Osteoblast (primary cell): Measurements from ENCODE around the gene CHCHD1. TPM values are rescaled to one million over a fixed set of nuclear protein-coding genes. Genes with fewer than 3 reads are reported as not detected.

Experiments used
- DNase-seq: peaks from one replicate; pipeline ENCODE4 v3.0.0; 2011; ENCODE audit warnings: low spot score, mixed read lengths; ENCODE audit not compliant: insufficient read length; ENCODE audit errors: missing footprints
- H2AFZ ChIP-seq: 2 replicates; pipeline ENCODE4 v1.6.0; 2011; ENCODE audit warnings: mild to moderate bottlenecking, low read length
- H3K27ac ChIP-seq: 2 replicates; pipeline ENCODE4 v1.5.1; 2011; ENCODE audit warnings: mild to moderate bottlenecking, low read depth, low read length, moderate library complexity
- H3K27me3 ChIP-seq: 2 replicates; pipeline ENCODE4 v1.6.0; 2012; ENCODE audit warnings: mild to moderate bottlenecking, control low read depth, inconsistent platforms, low read length, moderate library complexity; ENCODE audit not compliant: insufficient read depth
- H3K36me3 ChIP-seq: 2 replicates; pipeline ENCODE4 v1.5.1; 2011; ENCODE audit warnings: mild to moderate bottlenecking, low read length, control low read depth, moderate library complexity; ENCODE audit not compliant: insufficient read depth
- H3K4me1 ChIP-seq: 2 replicates; pipeline ENCODE4 v1.5.1; 2011; ENCODE audit warnings: mild to moderate bottlenecking, low read length, control low read depth, moderate library complexity; ENCODE audit not compliant: insufficient read depth
- H3K4me2 ChIP-seq: 2 replicates; pipeline ENCODE4 v1.6.0; 2011; ENCODE audit warnings: mild to moderate bottlenecking, low read length; ENCODE audit not compliant: insufficient read depth
- H3K4me3 ChIP-seq: fragments of 200-600 bp; sonication (generic); 3 replicates; pipeline ENCODE4 v1.5.1; 2012; ENCODE audit warnings: mild to moderate bottlenecking, low read length, inconsistent platforms; ENCODE audit not compliant: insufficient read depth
- H3K79me2 ChIP-seq: 2 replicates; pipeline ENCODE4 v1.6.0; 2012; ENCODE audit warnings: mild to moderate bottlenecking, low read length, control low read depth, inconsistent platforms; ENCODE audit not compliant: insufficient read depth
- H3K9me3 ChIP-seq: 2 replicates; pipeline ENCODE4 v1.5.1; 2011; ENCODE audit warnings: low read depth, low read length, control low read depth
- H4K20me1 ChIP-seq: 2 replicates; pipeline ENCODE4 v1.6.0; 2012; ENCODE audit warnings: mild to moderate bottlenecking, low read length, control low read depth; ENCODE audit not compliant: insufficient read depth
- CTCF ChIP-seq: IDR thresholded peaks from 2 replicates; pipeline ENCODE4 v1.5.1; 2011; ENCODE audit warnings: mild to moderate bottlenecking, low read depth, low read length, moderate library complexity; ENCODE audit errors: extremely low read depth
- total RNA-seq: library from RNA; depleted of rRNA; stranded (reverse); fragments of >200 nt; gene quantifications from 2 replicates; pipeline ENCODE4 v1.2.3, GENCODE V29; 2012

The CHCHD1 gene
- total RNA-seq, 1 donor: 12.7 TPM

DNA sequence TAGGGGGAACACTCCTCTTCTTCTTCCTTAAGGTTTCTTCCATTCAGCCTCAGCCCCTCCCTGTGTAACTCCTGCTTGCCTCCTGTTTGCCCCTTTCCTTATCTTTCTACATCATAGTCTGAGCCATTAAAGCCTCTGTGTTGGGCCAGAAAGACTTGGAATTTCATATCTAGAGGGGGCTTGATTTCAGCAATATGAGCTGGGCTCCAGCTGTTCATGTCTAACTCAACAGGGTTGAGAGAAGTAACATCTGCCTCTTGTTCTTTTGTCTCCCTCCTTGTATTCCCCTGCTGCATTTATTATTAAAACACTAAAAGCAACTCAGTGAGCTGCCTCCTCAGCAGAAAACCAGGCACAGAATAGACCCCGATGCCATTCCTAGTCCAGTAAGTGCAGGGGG lies 20.1 kb upstream of the CHCHD1 start:
- peaks cover 51% of the 10 kb centered on the region for H4K20me1 ChIP-seq

GRCh38 chr10:73762915-73763314 lies 18.9 kb upstream of the CHCHD1 start:
- no peak overlapping the region for H2AFZ ChIP-seq
- TF ChIP-seq CTCF: no peak
- no peaks in the 10 kb centered on the region for H3K9me3 ChIP-seq
- peak; percentile 85 for DNase-seq
- peaks cover 6% of the 10 kb centered on the region for H3K4me1 ChIP-seq
- H4K20me1 ChIP-seq: peaks cover 51% of the 10 kb centered on the region
- H3K79me2 ChIP-seq: peaks cover 43% of the 10 kb centered on the region
- H3K36me3 ChIP-seq: peaks cover 93% of the 10 kb centered on the region
- no peak overlapping the region for H3K4me3 ChIP-seq
- H3K27me3 ChIP-seq: no peaks in the 10 kb centered on the region
- H3K4me2 ChIP-seq: no peak overlapping the region
- no peak overlapping the region for H3K27ac ChIP-seq

More for the DNA sequence above, 20.1 kb upstream of the CHCHD1 start:
- Histone ChIP-seq H3K4me3 (no peak overlapping the region), H3K4me2 (no peak overlapping the region), H3K36me3 (peaks cover 83% of the 10 kb centered on the region), H3K9me3 (no peaks in the 10 kb centered on the region), H2AFZ (no peak overlapping the region), H3K79me2 (peaks cover 50% of the 10 kb centered on the region), H3K27me3 (no peaks in the 10 kb centered on the region), H3K27ac (no peak overlapping the region), H3K4me1 (peaks cover 6% of the 10 kb centered on the region)
- DNase-seq: no peak
- no peak for TF ChIP-seq CTCF

DNA sequence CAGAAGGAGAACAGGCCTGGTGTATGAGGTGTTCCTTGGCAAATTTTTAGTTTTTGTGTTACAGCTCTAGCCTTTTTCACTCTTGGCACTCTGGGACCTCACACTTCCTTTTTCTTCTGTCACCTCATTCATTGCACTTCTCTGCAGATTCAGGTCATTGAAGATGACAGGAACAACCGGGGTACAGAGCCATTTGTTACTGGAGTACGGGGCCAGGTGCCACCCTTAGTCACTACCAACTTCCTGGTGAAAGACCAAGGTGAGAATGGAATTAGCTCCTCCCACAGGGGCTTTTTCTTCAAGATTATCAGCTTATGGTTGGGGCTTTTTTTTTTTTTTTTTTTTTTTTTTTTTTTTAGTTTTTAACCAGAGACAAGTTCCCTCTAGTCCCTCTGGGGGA lies 18.5 kb upstream of the CHCHD1 start:
- H3K36me3 ChIP-seq: peaks cover 94% of the 10 kb centered on the region
- TF ChIP-seq CTCF: no peak

DNA sequence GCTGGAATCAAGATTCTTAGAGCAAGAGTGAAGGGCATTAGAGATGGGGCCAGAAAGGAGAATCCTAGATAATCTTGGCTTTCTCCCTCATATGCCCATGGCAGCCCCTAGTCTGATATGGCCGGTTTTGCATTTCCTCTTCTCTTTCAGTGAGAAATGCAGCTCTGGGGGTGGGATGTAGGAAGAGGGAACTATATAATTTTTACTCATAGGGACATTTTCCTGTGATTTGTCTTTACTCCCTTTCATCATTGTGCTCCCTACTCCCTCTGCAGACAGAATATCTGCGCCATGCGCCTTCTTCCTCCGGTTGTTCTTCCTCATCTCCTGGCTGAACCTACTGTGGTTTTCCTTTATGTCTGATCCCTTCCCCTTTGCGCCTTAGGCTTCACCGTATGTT lies 16.8 kb upstream of the CHCHD1 start:
- no peaks in the 10 kb centered on the region for H3K9me3 ChIP-seq
- H4K20me1 ChIP-seq: peaks cover 35% of the 10 kb centered on the region
- peaks cover 94% of the 10 kb centered on the region for H3K36me3 ChIP-seq
- no peak overlapping the region for H3K4me2 ChIP-seq
- H3K79me2 ChIP-seq: peaks cover 25% of the 10 kb centered on the region
- H3K27ac ChIP-seq: no peak overlapping the region
- no peak overlapping the region for H2AFZ ChIP-seq
- no peaks in the 10 kb centered on the region for H3K27me3 ChIP-seq
- no peak overlapping the region for H3K4me3 ChIP-seq
- DNase-seq: no peak
- TF ChIP-seq CTCF: no peak
- peaks cover 6% of the 10 kb centered on the region for H3K4me1 ChIP-seq

More for the DNA sequence above, 18.5 kb upstream of the CHCHD1 start:
- Histone ChIP-seq H3K27ac (no peak overlapping the region), H3K4me1 (peaks cover 6% of the 10 kb centered on the region), H3K4me3 (no peak overlapping the region), H3K27me3 (no peaks in the 10 kb centered on the region), H2AFZ (no peak overlapping the region), H3K9me3 (no peaks in the 10 kb centered on the region), H3K4me2 (no peak overlapping the region), H3K79me2 (peaks cover 41% of the 10 kb centered on the region), H4K20me1 (peaks cover 49% of the 10 kb centered on the region)
- DNase-seq: no peak
